HFF-Myc (cell line): ENCODE data around the gene SHANK1.

ENCODE experiments used
- DNase-seq: peaks from one replicate; pipeline ENCODE4 v3.0.0-alpha.2; 2011; ENCODE audit warnings: low read depth; ENCODE audit errors: extremely low read depth
- H3K4me3 ChIP-seq: replicated peaks from 2 replicates; pipeline ENCODE4 v1.5.1; 2011; ENCODE audit warnings: low read depth, mild to moderate bottlenecking, control low read depth, low read length
- CTCF ChIP-seq: IDR thresholded peaks from 2 replicates; pipeline ENCODE4 v1.5.1; 2012; ENCODE audit warnings: mild to moderate bottlenecking, low read depth, low read length, control low read depth; ENCODE audit errors: missing control alignments

Gene SHANK1

GRCh38 chr19:50644315-50644915 is 75.2 kb downstream of the SHANK1 start:
- TF ChIP-seq CTCF: no peak
- H3K4me3 ChIP-seq: no peak overlapping the region
- no peak for DNase-seq

GRCh38 chr19:50640368-50640767 is 79.2 kb downstream of the SHANK1 start:
- no peak overlapping the region for H3K4me3 ChIP-seq
- DNase-seq: no peak
- TF ChIP-seq CTCF: no peak

- peak within 1 kb of the TSS; percentile 31 for H3K4me3 ChIP-seq
- TF ChIP-seq CTCF: no peak
- no peak for DNase-seq
These were observed 80.2 kb downstream of the SHANK1 start, which contains the start of gene SYT3 for GRCh38 chr19:50639121-50640112. Gene SYT3 (minus strand): TSS chr19:50639881. CDS start chr19:50637411, 2,470 bp downstream.

- DNase-seq: no peak
- H3K4me3 ChIP-seq: no peak overlapping the region
These were observed 81.0 kb downstream of the SHANK1 start for GRCh38 chr19:50638600-50638999.

GRCh38 chr19:50636317-50637085 is 83.1 kb downstream of the SHANK1 start:
- TF ChIP-seq CTCF: no peak
- no peak overlapping the region for H3K4me3 ChIP-seq
- DNase-seq: no peak

More at GRCh38 chr19:50638600-50638999, 81.0 kb downstream of the SHANK1 start:
- TF ChIP-seq CTCF: no peak

- TF ChIP-seq CTCF: no peak
- H3K4me3 ChIP-seq: no peak overlapping the region
- no peak for DNase-seq
These were observed 85.6 kb downstream of the SHANK1 start for GRCh38 chr19:50633973-50634372.
